MM.1S (cell line): ENCODE results near the gene SNTB2.

Experiments
- DNase-seq: peaks from one replicate; pipeline ENCODE4 v3.0.0-alpha.2; 2015
- H2AFZ ChIP-seq: fragments of 300-600 bp; sonication (generic); 2 replicates; pipeline ENCODE4 v1.6.0; 2016; ENCODE audit warnings: antibody characterized with exemption, low read length
- H3F3A ChIP-seq: fragments of 300-600 bp; sonication (generic); 2 replicates; pipeline ENCODE4 v1.6.1; 2016; ENCODE audit warnings: mild to moderate bottlenecking, antibody characterized with exemption, low read length, moderate library complexity, mixed read lengths; ENCODE audit not compliant: insufficient read depth
- H3K27ac ChIP-seq: fragments of 300-600 bp; sonication (generic); 2 replicates; pipeline ENCODE4 v1.5.1; 2016; ENCODE audit warnings: mild to moderate bottlenecking, low read length
- H3K27me3 ChIP-seq: fragments of 300-600 bp; sonication (generic); replicated peaks from 2 replicates; pipeline ENCODE4 v1.6.0; 2016; ENCODE audit warnings: low read length; ENCODE audit not compliant: insufficient read depth
- H3K36me3 ChIP-seq: fragments of 300-600 bp; sonication (generic); replicated peaks from 2 replicates; pipeline ENCODE4 v1.6.1; 2016; ENCODE audit warnings: mild to moderate bottlenecking, low read length, mixed read lengths; ENCODE audit not compliant: insufficient read depth
- H3K4me1 ChIP-seq: fragments of 300-600 bp; sonication (generic); 2 replicates; pipeline ENCODE4 v1.6.1; 2016; ENCODE audit warnings: low read length, mixed read lengths
- H3K4me2 ChIP-seq: fragments of 300-600 bp; sonication (generic); 2 replicates; pipeline ENCODE4 v1.6.0; 2016; ENCODE audit warnings: low read depth, low read length
- H3K4me3 ChIP-seq: fragments of 300-600 bp; sonication (generic); 2 replicates; pipeline ENCODE4 v1.5.1; 2016; ENCODE audit warnings: low read length, mixed read lengths
- H3K79me2 ChIP-seq: fragments of 300-600 bp; sonication (generic); 2 replicates; pipeline ENCODE4 v1.6.1; 2016; ENCODE audit warnings: mixed run types, low read length, mixed read lengths
- H3K9ac ChIP-seq: fragments of 300-600 bp; sonication (generic); 2 replicates; pipeline ENCODE4 v1.6.1; 2016; ENCODE audit warnings: low read length, mixed read lengths
- H3K9me2 ChIP-seq: fragments of 300-600 bp; sonication (generic); replicated peaks from 2 replicates; pipeline ENCODE4 v1.6.1; 2016; ENCODE audit warnings: mild to moderate bottlenecking, low read length, mixed read lengths; ENCODE audit not compliant: insufficient read depth
- H3K9me3 ChIP-seq: fragments of 300-600 bp; sonication (generic); replicated peaks from 2 replicates; pipeline ENCODE4 v1.6.1; 2016; ENCODE audit warnings: mild to moderate bottlenecking, low read length, mixed read lengths; ENCODE audit not compliant: insufficient read depth
- H4K20me1 ChIP-seq: fragments of 300-600 bp; sonication (generic); 2 replicates; pipeline ENCODE4 v1.6.1; 2016; ENCODE audit warnings: mild to moderate bottlenecking, low read length, moderate library complexity, mixed read lengths; ENCODE audit not compliant: insufficient read depth
- CTCF ChIP-seq: fragments of 300-600 bp; sonication (generic); IDR thresholded peaks from 2 replicates; pipeline ENCODE4 v1.5.1; 2016; ENCODE audit warnings: antibody characterized with exemption, low read length, mixed read lengths
- EZH2 ChIP-seq: fragments of 300-600 bp; sonication (generic); optimal IDR thresholded peaks from 2 replicates; pipeline ENCODE3; 2017; ENCODE audit warnings: low read depth, mild to moderate bottlenecking, antibody characterized with exemption, low read length, mixed read lengths
- EZH2phosphoT487 ChIP-seq: fragments of 300-600 bp; sonication (generic); IDR thresholded peaks from 2 replicates; pipeline ENCODE4 v1.6.1; 2018; ENCODE audit warnings: antibody characterized with exemption, low read length

The SNTB2 gene

DNA sequence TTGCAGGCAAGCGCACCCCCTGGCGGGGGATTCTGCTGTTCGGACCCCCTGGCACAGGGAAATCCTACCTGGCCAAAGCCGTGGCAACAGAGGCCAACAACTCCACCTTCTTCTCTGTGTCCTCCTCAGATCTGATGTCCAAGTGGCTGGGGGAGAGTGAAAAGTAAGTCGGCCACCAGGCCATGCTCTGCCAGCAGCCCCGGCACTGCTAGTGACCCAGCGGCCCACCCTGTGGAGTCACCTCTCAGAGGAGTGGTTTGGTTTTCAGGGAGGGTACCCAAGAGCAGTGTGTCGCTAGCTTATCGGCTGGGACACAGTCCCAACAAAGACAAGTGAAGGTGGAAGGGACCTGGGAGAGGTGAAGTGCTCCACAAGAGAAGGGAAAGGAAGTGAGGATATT, 132.4 kb downstream of the SNTB2 start:
- no peaks in the 10 kb centered on the region for H3K4me1 ChIP-seq
- H4K20me1 ChIP-seq, result no peaks in the 10 kb centered on the region; the same call in 1 of the 2 replicates
- H3K9ac ChIP-seq, result no peak overlapping the region
- H3K4me3 ChIP-seq, result no peak overlapping the region
- no peak overlapping the region for H2AFZ ChIP-seq
- no peaks in the 10 kb centered on the region for H3K27me3 ChIP-seq
- DNase-seq, result no peak
- H3F3A ChIP-seq, result no peaks in the 10 kb centered on the region; the same call in 1 of the 2 replicates
- no peak for TF ChIP-seq EZH2
- TF ChIP-seq CTCF, result no peak
- no peak for TF ChIP-seq EZH2phosphoT487
- no peaks in the 10 kb centered on the region for H3K9me3 ChIP-seq
- H3K4me2 ChIP-seq, result no peak overlapping the region
- no peak overlapping the region for H3K27ac ChIP-seq
- H3K9me2 ChIP-seq, result no peaks in the 10 kb centered on the region
- peaks cover 25% of the 10 kb centered on the region for H3K36me3 ChIP-seq
- peaks cover 66% of the 10 kb centered on the region for H3K79me2 ChIP-seq

DNA sequence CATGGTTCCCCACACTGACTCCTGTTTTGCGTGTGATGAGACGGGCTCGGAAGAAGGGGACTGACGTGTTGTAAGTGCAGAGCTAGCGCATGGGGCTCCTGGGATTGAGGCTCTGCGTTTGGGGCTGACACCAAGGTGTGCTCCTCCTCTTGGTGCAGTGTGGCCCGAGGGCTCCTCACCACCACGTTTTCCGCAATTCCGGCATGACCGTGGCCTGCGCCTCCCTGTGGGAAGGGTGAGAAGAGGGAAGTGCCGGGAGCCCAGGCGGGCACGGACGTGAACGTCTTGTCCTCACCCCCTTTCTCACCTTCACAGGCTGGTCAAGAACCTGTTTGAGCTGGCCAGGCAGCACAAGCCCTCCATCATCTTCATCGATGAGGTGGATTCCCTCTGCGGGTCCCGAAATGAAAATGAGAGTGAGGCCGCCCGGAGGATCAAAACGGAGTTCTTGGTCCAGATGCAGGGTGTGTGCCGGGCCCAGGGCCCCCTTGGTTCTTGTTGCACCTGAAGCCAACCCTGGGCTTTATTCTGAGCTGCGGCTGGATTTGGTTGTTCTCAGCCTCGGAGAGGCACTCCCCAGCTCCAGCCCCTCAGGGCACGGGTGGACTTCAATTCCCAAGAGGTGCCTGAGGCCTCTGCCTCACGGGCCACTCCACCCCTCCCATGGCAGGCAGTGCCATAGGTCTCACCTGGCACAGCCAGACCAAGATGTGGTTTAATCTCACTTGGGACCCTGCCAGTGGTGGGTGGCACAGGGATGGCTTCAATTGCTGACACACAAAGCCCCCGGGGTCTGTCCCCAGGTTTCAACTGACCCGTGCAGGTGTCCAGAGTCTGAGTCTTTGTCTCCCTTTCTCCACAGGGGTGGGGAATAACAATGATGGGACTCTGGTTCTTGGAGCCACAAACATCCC, 133.1 kb downstream of the SNTB2 start:
- Histone ChIP-seq H3K36me3 (peaks cover 29% of the 10 kb centered on the region), H3K27me3 (no peaks in the 10 kb centered on the region), H3K9me2 (no peaks in the 10 kb centered on the region), H3K9me3 (no peaks in the 10 kb centered on the region), H3K4me1 (no peaks in the 10 kb centered on the region), H3K27ac (no peak overlapping the region), H4K20me1 (no peaks in the 10 kb centered on the region; the same call in 1 of the 2 replicates), H3K79me2 (peaks cover 67% of the 10 kb centered on the region), H3K4me2 (no peak overlapping the region), H3K9ac (no peak overlapping the region), H2AFZ (no peak overlapping the region), H3K4me3 (no peak overlapping the region), H3F3A (no peaks in the 10 kb centered on the region; the same call in 1 of the 2 replicates)
- no peak for TF ChIP-seq EZH2
- TF ChIP-seq CTCF, result no peak
- no peak for TF ChIP-seq EZH2phosphoT487
- DNase-seq, result no peak

GRCh38 chr16:69320740-69321073, 133.7 kb downstream of the SNTB2 start:
- no peak overlapping the region for H3K9ac ChIP-seq
- H2AFZ ChIP-seq, result no peak overlapping the region
- H3K4me3 ChIP-seq, result no peak overlapping the region
- no peaks in the 10 kb centered on the region; the same call in 1 of the 2 replicates for H3F3A ChIP-seq
- H3K4me1 ChIP-seq, result no peaks in the 10 kb centered on the region
- H3K4me2 ChIP-seq, result no peak overlapping the region
- no peaks in the 10 kb centered on the region for H3K9me2 ChIP-seq
- H3K79me2 ChIP-seq, result peaks cover 66% of the 10 kb centered on the region
- no peak overlapping the region for H3K27ac ChIP-seq
- no peak for DNase-seq
- no peaks in the 10 kb centered on the region; the same call in 1 of the 2 replicates for H4K20me1 ChIP-seq
- TF ChIP-seq EZH2 (no peak), EZH2phosphoT487 (no peak), CTCF (no peak)
- no peaks in the 10 kb centered on the region for H3K27me3 ChIP-seq
- peaks cover 30% of the 10 kb centered on the region for H3K36me3 ChIP-seq
- no peaks in the 10 kb centered on the region for H3K9me3 ChIP-seq
